KOPT-K1 (cell line): ENCODE results near the gene KCNQ2.

ENCODE experiments used
- H3K27ac ChIP-seq: fragments of 200-600 bp; sonication (generic); 2 replicates; pipeline ENCODE4 v1.5.1; 2016; ENCODE audit warnings: antibody characterized with exemption, mild to moderate bottlenecking, low read depth, low read length; ENCODE audit not compliant: poor library complexity, severe bottlenecking
- H3K36me3 ChIP-seq: fragments of 200-600 bp; sonication (generic); 2 replicates; pipeline ENCODE4 v1.5.1; 2017; ENCODE audit warnings: antibody characterized with exemption, mild to moderate bottlenecking, low read length, moderate library complexity; ENCODE audit not compliant: insufficient read depth
- H3K9me3 ChIP-seq: fragments of 200-600 bp; sonication (generic); 2 replicates; pipeline ENCODE4 v1.5.1; 2017; ENCODE audit warnings: antibody characterized with exemption, low read length, mild to moderate bottlenecking; ENCODE audit not compliant: insufficient read depth, poor library complexity, severe bottlenecking

Gene KCNQ2

GRCh38 chr20:63449796-63450730 is 22.4 kb downstream of the KCNQ2 start:
- Histone ChIP-seq H3K9me3 (no peaks in the 10 kb centered on the region), H3K27ac (no peak overlapping the region), H3K36me3 (no peaks in the 10 kb centered on the region)

GRCh38 chr20:63449025-63449424 is 23.4 kb downstream of the KCNQ2 start:
- Histone ChIP-seq H3K27ac (no peak overlapping the region), H3K9me3 (no peaks in the 10 kb centered on the region), H3K36me3 (no peaks in the 10 kb centered on the region)

GRCh38 chr20:63448031-63448430 is 24.4 kb downstream of the KCNQ2 start:
- Histone ChIP-seq H3K9me3 (no peaks in the 10 kb centered on the region), H3K27ac (no peak overlapping the region), H3K36me3 (no peaks in the 10 kb centered on the region)

GRCh38 chr20:63447320-63447719 is 25.1 kb downstream of the KCNQ2 start:
- Histone ChIP-seq H3K27ac (no peak overlapping the region), H3K36me3 (no peaks in the 10 kb centered on the region), H3K9me3 (no peaks in the 10 kb centered on the region)

- Histone ChIP-seq H3K36me3 (no peaks in the 10 kb centered on the region), H3K9me3 (no peaks in the 10 kb centered on the region), H3K27ac (no peak overlapping the region)
Measured at GRCh38 chr20:63446216-63447024, 26.0 kb downstream of the KCNQ2 start.

- no peaks in the 10 kb centered on the region for H3K9me3 ChIP-seq
- no peak overlapping the region for H3K27ac ChIP-seq
- H3K36me3 ChIP-seq = no peaks in the 10 kb centered on the region
Measured at GRCh38 chr20:63445075-63445734, 27.2 kb downstream of the KCNQ2 start.

GRCh38 chr20:63444548-63444947 is 27.9 kb downstream of the KCNQ2 start:
- Histone ChIP-seq H3K36me3 (no peaks in the 10 kb centered on the region), H3K9me3 (no peaks in the 10 kb centered on the region), H3K27ac (no peak overlapping the region)

- Histone ChIP-seq H3K27ac (no peak overlapping the region), H3K36me3 (no peaks in the 10 kb centered on the region)
Measured at GRCh38 chr20:63443606-63444395, 28.7 kb downstream of the KCNQ2 start.

GRCh38 chr20:63442100-63442493 is 30.4 kb downstream of the KCNQ2 start:
- H3K27ac ChIP-seq = no peak overlapping the region
- H3K9me3 ChIP-seq = no peaks in the 10 kb centered on the region
- no peaks in the 10 kb centered on the region for H3K36me3 ChIP-seq

More at GRCh38 chr20:63443606-63444395, 28.7 kb downstream of the KCNQ2 start:
- no peaks in the 10 kb centered on the region for H3K9me3 ChIP-seq

GRCh38 chr20:63441136-63442099 is 31.0 kb downstream of the KCNQ2 start:
- Histone ChIP-seq H3K36me3 (no peaks in the 10 kb centered on the region), H3K27ac (no peak overlapping the region), H3K9me3 (no peaks in the 10 kb centered on the region)

- Histone ChIP-seq H3K9me3 (no peaks in the 10 kb centered on the region), H3K36me3 (no peaks in the 10 kb centered on the region), H3K27ac (no peak overlapping the region)
Measured at GRCh38 chr20:63440366-63440955, 32.0 kb downstream of the KCNQ2 start.

- Histone ChIP-seq H3K36me3 (no peaks in the 10 kb centered on the region), H3K9me3 (no peaks in the 10 kb centered on the region), H3K27ac (no peak overlapping the region)
Measured at GRCh38 chr20:63439866-63440265, 32.6 kb downstream of the KCNQ2 start.

GRCh38 chr20:63438121-63438520 is 34.3 kb downstream of the KCNQ2 start:
- H3K27ac ChIP-seq = no peak overlapping the region
- no peaks in the 10 kb centered on the region for H3K36me3 ChIP-seq

More at GRCh38 chr20:63438121-63438520, 34.3 kb downstream of the KCNQ2 start:
- H3K9me3 ChIP-seq = no peaks in the 10 kb centered on the region
